GM18502 (cell line): ENCODE data around the gene GMPR.
"Not testable (repeated sequence)": the region's sequence is repeated elsewhere in the genome, so short reads cannot be mapped to it uniquely, and the experiment has no call there.

Source experiments
- ATAC-seq: cut with Tn5 transposase; IDR thresholded peaks from one replicate; pipeline ENCODE4 v1.9.1; 2021; ENCODE audit warnings: mild to moderate bottlenecking; ENCODE audit not compliant: unreplicated experiment, poor library complexity

GMPR gene

GRCh38 chr6:16267428-16268263 is 29.3 kb downstream of the GMPR start:
- ATAC-seq, result no peak

- not testable (repeated sequence) for ATAC-seq
These were observed 31.2 kb downstream of the GMPR start for GRCh38 chr6:16269442-16270070.

- ATAC-seq, result no peak
These were observed 31.9 kb downstream of the GMPR start for GRCh38 chr6:16270178-16270794.

GRCh38 chr6:16271428-16271827 is 33.0 kb downstream of the GMPR start:
- no peak for ATAC-seq

DNA sequence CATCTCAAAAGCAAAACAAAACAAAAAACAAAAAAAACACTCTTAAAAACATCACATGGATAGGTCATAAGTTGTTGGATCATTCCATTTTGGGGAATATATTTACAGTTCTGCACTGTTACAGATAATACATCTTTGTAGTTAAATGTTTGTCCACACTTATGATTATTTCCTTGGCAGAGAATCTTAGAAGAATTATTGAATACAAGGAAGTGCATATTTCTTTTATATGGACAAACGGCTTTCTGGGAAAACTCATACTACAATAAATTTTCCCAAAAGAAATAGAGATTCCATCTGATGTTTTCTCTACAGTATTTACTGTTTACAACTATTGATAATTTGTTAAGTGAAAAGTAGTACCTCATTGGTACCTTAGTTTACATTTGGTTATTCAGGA is 33.8 kb downstream of the GMPR start:
- ATAC-seq, result no peak

- ATAC-seq, result no peak
These were observed 34.9 kb downstream of the GMPR start for GRCh38 chr6:16273256-16273655.

DNA sequence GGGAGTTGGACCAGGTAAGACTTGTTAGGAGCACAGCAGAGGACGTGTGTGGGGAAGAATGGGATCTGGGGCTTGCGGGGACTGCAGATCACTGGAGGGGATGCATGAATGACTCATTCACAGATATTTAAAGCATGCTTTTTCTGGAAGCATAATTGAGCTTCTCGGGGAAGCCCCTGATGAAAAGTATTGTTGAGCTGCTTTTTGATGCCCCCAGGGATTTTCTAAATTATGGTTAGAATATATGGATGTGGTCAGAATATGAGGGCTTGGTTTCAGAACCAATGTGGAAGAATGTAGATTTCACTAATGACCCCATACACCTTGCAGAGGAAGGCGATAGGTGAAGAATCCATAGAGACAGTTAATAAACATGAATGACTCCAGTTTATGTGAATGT is 36.1 kb downstream of the GMPR start:
- no peak for ATAC-seq

DNA sequence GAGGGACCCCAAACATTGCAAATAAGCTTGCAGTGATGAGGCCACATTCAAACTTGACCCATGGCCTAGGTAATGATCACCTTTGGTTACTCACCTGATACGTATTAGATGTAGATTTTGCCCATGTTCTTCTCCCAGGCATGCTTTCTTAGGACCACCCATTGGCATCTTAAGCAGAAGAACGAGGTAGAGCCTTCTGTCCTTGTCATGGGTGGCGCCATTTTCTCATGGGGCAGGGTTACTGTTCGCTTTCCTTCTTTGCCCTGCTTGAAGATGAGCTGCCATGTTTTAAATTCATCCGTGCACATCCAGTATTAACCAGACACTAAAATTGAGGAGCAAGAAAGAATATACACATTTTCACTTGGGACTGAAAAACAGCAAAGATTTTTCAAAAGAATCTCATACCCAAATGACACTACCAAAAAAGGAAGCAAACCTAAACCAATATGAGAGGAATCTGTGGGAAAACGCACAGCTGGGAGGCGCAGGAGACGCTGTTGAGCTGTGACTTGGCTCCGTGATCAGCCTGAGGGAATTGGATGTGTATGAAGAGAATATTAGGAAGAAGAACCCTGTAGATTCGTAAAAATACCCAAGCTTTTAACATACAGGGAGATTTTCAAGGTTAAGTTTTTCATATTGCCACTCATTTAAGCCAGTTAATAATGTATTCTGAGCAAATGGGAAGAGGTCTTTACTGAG is 36.6 kb downstream of the GMPR start:
- ATAC-seq, result no peak

DNA sequence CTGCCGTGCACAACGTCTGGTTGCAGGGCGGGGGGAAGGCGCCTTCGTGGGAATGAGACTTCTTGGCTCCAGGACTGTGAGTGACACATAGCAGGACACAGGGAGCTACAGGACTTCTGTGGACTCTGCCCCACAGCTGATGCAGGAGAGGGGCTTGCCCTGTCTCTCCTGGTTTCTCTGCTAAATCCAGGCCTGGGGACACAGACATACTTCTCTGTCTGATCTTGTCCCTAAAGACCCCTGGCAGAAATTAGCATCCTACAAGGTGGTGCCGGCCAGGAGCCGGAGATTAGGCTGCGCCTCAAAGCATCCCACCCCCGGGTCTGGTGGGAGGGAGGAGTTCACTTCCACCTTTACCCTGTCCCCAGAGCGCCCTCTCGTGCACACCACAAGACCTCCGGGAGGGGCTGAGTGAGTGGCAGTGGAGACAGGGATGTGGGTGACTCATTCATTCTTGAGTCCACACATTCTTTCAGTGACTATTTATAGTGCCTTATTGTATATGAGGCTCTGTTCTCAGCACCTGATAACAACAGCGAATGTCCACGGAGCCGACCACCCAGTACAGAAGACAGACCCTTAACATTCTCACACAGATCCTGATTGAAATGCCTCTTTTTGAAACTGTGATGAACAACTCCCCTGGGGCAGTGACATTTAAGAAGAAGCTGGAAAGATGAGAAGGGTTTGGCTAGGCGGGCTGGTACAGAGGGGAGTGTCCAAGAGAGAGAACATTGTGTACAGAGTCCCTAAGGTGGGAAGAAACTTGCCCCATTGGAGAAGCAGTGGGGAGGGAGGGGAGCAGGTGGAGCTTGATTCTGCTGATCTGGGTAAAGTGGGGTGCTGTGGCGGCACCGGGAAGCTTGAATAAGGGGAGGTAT is 39.0 kb downstream of the GMPR start:
- no peak for ATAC-seq

DNA sequence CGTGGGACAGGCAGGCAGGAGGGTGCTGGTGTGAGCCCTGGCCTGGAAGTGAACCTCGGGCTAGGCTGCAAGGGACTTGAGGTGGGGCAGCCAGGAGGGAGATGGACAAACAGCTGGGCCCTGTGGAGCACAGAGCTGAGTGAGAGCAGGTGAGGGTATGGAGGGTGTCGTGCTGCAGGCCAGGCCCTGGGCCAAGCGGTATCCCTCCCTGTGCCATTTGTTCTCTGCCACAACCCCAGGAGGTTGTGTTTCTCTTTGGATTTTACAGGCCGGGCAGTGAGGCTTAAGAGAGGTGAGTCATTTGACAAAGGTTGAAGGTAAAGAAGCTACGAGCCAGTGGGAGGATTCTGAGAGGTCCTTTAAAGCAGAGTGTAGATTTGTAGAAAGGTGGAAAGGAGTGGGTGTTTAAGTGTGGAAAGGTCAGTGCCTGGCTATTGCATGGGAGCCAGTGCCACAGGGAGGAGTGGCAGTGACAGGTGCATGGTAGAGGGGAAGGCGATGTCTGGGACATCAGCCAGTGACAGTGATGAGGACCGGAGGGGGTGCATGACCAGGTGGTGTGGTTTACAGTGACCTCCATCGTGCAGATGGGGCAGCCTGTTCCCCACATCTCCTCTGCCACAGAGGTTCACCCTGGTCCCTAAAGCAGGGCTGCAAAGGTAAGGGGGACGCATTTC is 39.8 kb downstream of the GMPR start:
- no peak for ATAC-seq

GRCh38 chr6:16278750-16279149 is 40.4 kb downstream of the GMPR start:
- ATAC-seq, result no peak

DNA sequence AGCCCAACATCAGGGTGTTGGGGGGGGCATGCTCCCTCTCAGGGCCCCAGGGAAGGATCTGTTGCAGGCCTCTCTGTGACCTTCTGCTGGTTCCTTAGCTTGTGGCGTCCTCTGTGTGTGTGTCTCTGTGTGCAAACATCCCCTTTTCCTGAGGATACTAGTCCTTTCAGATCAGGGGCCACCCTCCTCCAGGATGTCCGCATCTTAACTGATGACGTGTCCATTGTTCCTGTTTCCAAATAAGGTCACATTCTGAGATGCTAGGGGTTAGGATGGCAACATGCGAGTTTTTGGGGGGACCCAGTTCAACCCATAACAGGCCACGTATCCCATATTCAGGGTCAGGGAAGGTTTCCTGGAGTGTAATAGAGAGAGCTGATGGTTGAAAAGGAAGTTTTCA is 40.9 kb downstream of the GMPR start:
- no peak for ATAC-seq

GRCh38 chr6:16282370-16282769 is 44.0 kb downstream of the GMPR start:
- no peak for ATAC-seq

- ATAC-seq, result no peak
These were observed 46.1 kb downstream of the GMPR start for GRCh38 chr6:16284472-16284871.

- no peak for ATAC-seq
These were observed 47.2 kb downstream of the GMPR start for GRCh38 chr6:16285467-16286150.

- no peak for ATAC-seq
These were observed 47.8 kb downstream of the GMPR start for GRCh38 chr6:16286151-16286522.

DNA sequence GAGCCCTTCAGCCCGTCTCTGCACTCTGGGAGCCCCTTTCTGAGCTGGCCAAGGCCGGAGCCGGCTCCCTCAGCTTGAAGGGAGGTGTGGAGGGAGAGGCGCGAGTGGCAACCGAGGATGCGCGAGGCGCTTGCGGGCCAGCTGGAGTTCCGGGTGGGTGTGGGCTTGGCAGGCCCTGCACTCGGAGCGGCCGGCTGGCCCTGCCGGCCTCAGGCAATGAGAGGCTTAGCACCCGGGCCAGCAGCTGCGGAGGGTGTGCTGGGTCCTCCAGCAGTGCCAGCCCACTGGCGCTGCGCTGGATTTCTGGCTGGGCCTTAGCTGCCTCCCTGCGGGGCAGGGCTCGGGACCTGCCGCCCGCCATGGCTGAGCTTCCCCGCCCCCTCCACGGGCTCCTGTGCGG is 49.8 kb downstream of the GMPR start:
- no peak for ATAC-seq

- ATAC-seq, result no peak
These were observed 53.4 kb downstream of the GMPR start for GRCh38 chr6:16291739-16292138.

- ATAC-seq, result no peak
These were observed 54.0 kb downstream of the GMPR start for GRCh38 chr6:16292432-16292831.
